ENCODE data around the gene DPP10. TPM values are rescaled to one million over a fixed set of nuclear protein-coding genes. Genes with fewer than 3 reads are reported as not detected.
"Not testable (repeated sequence)": the region's sequence is repeated elsewhere in the genome, so short reads cannot be mapped to it uniquely, and the experiment has no call there.

The DPP10 gene
- total RNA-seq, 4 donors from 2014 or later: 0.09 to 4.0 (median 0.38) TPM; not detected in 1

DNA sequence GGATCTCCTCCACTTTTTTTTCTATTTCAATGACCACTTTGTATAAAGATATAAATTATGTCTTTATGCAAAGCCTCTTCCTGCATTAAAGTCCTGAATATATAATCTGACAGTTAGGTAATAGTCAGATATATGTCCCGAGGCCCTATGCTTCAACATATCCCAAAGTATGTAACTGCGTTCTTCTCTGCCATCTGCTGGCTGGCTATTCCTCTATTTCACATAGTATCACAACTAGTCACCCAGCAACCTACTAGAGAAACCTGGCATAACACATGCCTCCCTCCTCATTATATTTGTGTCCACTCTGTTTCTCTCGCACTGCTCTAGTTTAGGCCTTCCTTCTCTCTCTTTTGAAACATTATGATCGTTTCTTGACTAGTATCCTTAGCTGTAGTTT lies 640.8 kb downstream of the DPP10 start:
- intact Hi-C loops (cut with DNase I): no loop called here

DNA sequence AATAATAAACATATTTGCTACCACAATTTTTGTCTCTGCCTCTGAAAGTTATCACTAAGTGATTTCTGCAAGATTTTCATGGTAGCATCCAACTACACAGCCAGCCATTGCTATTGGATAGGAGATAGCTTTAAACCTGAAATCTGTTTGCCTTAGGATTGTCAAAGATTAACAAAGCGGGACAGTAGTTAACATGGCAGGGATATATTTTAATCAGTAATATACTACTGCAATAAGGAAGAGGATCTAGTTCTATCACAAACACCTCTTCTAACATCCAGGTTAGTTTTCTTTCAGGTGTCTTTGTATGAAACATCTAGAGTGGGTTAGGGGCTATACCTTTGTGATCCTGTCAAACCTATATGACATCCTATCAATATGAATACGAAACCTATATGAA lies 641.3 kb downstream of the DPP10 start:
- no peaks in the 10 kb centered on the region for H3K4me1 ChIP-seq
- H3K9me3 ChIP-seq: no peaks in the 10 kb centered on the region
- 80 to 86% methylated on average over 2 of the region's 2 CpGs for WGBS, 2 donors
- no peak overlapping the region for H3K27ac ChIP-seq
- H3K27me3 ChIP-seq: no peaks in the 10 kb centered on the region
- no peak for DNase-seq
- TF ChIP-seq, protein P1, sequence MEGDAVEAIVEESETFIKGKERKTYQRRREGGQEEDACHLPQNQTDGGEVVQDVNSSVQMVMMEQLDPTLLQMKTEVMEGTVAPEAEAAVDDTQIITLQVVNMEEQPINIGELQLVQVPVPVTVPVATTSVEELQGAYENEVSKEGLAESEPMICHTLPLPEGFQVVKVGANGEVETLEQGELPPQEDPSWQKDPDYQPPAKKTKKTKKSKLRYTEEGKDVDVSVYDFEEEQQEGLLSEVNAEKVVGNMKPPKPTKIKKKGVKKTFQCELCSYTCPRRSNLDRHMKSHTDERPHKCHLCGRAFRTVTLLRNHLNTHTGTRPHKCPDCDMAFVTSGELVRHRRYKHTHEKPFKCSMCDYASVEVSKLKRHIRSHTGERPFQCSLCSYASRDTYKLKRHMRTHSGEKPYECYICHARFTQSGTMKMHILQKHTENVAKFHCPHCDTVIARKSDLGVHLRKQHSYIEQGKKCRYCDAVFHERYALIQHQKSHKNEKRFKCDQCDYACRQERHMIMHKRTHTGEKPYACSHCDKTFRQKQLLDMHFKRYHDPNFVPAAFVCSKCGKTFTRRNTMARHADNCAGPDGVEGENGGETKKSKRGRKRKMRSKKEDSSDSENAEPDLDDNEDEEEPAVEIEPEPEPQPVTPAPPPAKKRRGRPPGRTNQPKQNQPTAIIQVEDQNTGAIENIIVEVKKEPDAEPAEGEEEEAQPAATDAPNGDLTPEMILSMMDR (IDR thresholded peaks at IDR 0.05): no peak
- TF ChIP-seq POLR2A (IDR thresholded peaks at IDR 0.05): no peak
- H3K4me3 ChIP-seq: no peak overlapping the region
- no peaks in the 10 kb centered on the region for H3K36me3 ChIP-seq
- intact Hi-C loops (cut with DNase I): no loop called here

More for the DNA sequence above, 640.8 kb downstream of the DPP10 start:
- Histone ChIP-seq H3K9me3 (no peaks in the 10 kb centered on the region), H3K27me3 (no peaks in the 10 kb centered on the region), H3K27ac (no peak overlapping the region), H3K36me3 (no peaks in the 10 kb centered on the region), H3K4me3 (no peak overlapping the region), H3K4me1 (no peaks in the 10 kb centered on the region)
- WGBS, 2 donors: 66 to 67% methylated on average over 4 of the region's 4 CpGs
- no peak for DNase-seq
- TF ChIP-seq POLR2A (IDR thresholded peaks at IDR 0.05): no peak
- TF ChIP-seq, protein P1 (IDR thresholded peaks at IDR 0.05): no peak

- no peak overlapping the region for H3K27ac ChIP-seq
- H3K9me3 ChIP-seq: no peaks in the 10 kb centered on the region
- TF ChIP-seq, protein P1 (IDR thresholded peaks at IDR 0.05): no peak
- TF ChIP-seq POLR2A (IDR thresholded peaks at IDR 0.05): no peak
- no peak for DNase-seq
- intact Hi-C loops (cut with DNase I): no loop called here
- 49 to 59% methylated on average over 5 of the region's 5 CpGs for WGBS, 2 donors
- H3K27me3 ChIP-seq: no peaks in the 10 kb centered on the region
- H3K4me1 ChIP-seq: no peaks in the 10 kb centered on the region
- no peak overlapping the region for H3K4me3 ChIP-seq
- H3K36me3 ChIP-seq: no peaks in the 10 kb centered on the region
Measured at GRCh38 chr2:115084446-115084845, 642.0 kb downstream of the DPP10 start.

DNA sequence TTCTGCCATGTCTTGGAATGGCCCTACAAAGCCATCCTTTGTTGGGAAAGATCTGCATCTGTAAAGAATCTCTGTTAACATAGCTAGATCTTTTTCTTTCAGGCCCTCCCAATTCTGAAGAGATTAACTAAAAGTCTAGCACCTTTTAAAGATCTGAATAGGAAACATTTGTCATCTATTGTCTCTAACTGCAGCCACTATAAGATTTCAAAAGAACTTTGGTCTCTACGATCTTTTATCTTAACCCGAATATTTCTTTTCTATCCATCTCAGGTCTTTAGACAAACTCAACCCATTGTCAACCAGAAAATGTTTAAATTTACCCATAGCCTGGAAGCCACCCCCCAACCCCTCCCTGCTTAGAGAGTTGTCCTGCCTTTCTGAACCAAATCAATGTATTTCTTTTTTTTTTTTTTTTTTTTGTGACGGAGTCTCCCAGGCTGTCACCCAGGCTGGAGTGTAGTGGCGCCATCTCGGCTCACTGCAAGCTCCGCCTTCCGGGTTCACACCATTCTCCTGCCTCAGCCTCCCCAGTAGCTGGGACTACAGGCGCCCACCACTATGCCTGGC lies 643.7 kb downstream of the DPP10 start:
- H3K27ac ChIP-seq; H3K27me3 ChIP-seq; H3K9me3 ChIP-seq; intact Hi-C loops (cut with DNase I); H3K4me1 ChIP-seq; DNase-seq; H3K36me3 ChIP-seq; H3K4me3 ChIP-seq: not testable (repeated sequence)
- 66 to 72% methylated on average over 5 to 8 of the region's 8 CpGs for WGBS, 2 donors

DNA sequence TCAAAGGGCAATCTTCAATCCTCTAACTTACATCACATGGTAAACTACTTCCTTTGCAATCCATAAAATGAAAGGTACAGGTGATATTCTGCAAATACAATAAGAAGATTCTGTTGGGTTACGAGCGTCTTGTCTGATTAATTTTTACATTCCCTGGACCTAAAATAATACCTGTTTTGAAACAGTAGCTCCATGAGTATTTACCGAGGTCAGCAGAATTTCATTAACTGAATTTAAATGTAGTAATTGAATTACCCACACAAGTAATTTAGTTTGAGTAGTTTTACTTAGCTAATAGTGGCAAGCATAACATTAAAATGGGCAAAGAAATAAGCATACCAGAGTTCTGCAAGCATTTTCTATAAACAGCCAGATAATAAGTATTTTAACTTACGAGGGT lies 652.0 kb downstream of the DPP10 start:
- TF ChIP-seq POLR2A (IDR thresholded peaks at IDR 0.05): no peak
- no peak overlapping the region for H3K4me3 ChIP-seq
- H3K27ac ChIP-seq: no peak overlapping the region
- no peaks in the 10 kb centered on the region for H3K4me1 ChIP-seq
- H3K9me3 ChIP-seq: no peaks in the 10 kb centered on the region
- intact Hi-C loops (cut with DNase I): no loop called here
- WGBS, 2 donors: 82 to 87% methylated on average over 4 of the region's 4 CpGs
- H3K27me3 ChIP-seq: no peaks in the 10 kb centered on the region
- no peak for DNase-seq
- H3K36me3 ChIP-seq: no peaks in the 10 kb centered on the region

- H3K9me3 ChIP-seq: no peaks in the 10 kb centered on the region
- intact Hi-C loops (cut with DNase I): no loop called here
- H3K4me1 ChIP-seq: no peaks in the 10 kb centered on the region
- no peaks in the 10 kb centered on the region for H3K36me3 ChIP-seq
- DNase-seq: no peak
- H3K27ac ChIP-seq: no peak overlapping the region
- TF ChIP-seq POLR2A (IDR thresholded peaks at IDR 0.05): no peak
- TF ChIP-seq, protein P1 (IDR thresholded peaks at IDR 0.05): no peak
- H3K27me3 ChIP-seq: no peaks in the 10 kb centered on the region
- no peak overlapping the region for H3K4me3 ChIP-seq
Measured at GRCh38 chr2:115105966-115106365, 663.5 kb downstream of the DPP10 start.

Measured in esophagus squamous epithelium (tissue), 5 donors.